HG02678 (cell line): Measurements from ENCODE around the gene GRM1.

Source experiments
- ATAC-seq: cut with Tn5 transposase; IDR thresholded peaks from one replicate; pipeline ENCODE4 v1.9.1; 2021; ENCODE audit warnings: mild to moderate bottlenecking, moderate library complexity; ENCODE audit not compliant: unreplicated experiment

Gene GRM1

GRCh38 chr6:146310628-146311027 is 281.8 kb downstream of the GRM1 start:
- no peak for ATAC-seq

GRCh38 chr6:146311079-146311478 is 282.2 kb downstream of the GRM1 start:
- no peak for ATAC-seq

DNA sequence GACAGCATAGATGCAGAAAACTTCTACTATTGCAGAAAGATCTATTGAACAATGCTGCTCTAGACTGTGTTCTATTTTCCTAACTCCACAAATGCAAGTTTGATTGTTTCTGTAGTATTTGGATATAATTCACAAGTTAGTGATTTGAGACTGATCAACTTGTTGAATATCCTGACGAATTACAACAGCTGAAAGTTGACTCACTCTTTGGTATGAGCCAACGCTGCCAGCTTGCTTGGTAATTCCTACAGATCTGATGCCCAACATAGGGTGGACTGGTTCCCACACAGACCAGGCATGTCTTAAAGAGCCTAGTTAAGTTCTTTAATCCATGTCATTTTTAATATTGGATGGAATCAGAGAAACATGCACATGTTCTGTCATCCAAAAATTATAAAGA is 283.7 kb downstream of the GRM1 start:
- ATAC-seq = no peak

DNA sequence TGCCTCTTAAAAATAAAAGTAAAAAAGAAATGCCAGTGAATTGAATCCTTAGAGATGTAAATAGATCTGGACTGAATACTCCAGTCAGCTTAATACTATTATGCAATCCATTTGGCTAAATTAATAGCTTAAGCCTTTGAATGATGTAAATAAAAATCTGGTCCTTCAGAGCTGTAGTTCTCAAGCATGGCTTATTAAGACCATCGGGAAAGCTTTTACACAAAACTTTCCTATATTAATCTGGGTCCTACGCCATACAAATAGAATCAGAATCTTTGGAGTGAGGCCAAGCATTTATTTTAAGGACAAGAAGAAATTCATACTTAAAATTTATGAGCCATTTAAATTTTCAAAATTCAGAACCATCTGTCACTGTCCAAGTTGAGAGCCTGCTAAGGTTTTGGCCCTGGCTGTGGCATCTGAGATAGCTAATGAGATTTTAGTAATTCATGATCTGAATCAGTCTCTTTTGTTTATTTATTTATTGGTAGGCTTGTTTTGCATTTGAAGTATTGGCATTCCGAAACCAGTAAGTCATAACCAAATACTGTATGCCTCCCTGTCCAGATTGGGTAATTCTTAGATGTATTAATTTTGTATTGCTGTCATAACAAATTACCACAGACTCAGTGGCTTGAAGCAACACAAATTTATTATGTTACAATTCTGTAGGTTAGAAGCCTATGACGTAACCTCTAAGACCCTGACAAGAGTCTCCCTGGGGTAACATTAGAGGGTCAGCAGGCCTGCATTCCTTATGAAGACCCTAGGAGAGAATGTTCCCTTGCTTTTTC is 286.7 kb downstream of the GRM1 start:
- no peak for ATAC-seq

- no peak for ATAC-seq
Measured at GRCh38 chr6:146316175-146316495, 287.3 kb downstream of the GRM1 start.

GRCh38 chr6:146331013-146331412 is 302.2 kb downstream of the GRM1 start:
- no peak for ATAC-seq

DNA sequence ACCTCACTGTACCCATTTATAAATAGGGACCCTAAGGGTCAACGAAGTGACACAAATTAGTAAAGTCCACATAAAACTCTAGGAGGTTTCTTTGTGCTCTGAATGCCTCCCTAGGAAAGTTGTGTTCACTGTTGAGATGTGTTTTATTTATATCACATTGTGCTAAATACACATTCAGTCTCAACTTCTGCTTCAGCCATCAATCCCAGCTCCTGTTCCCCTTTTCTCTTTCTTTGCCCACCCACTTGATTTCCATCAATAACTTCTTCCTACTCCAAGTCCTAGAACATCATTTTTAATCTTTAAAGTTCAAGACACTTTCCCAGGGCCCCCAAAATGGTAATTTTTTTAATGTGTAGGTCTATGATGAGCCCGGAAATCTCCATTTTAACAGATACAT is 306.5 kb downstream of the GRM1 start:
- no peak for ATAC-seq

DNA sequence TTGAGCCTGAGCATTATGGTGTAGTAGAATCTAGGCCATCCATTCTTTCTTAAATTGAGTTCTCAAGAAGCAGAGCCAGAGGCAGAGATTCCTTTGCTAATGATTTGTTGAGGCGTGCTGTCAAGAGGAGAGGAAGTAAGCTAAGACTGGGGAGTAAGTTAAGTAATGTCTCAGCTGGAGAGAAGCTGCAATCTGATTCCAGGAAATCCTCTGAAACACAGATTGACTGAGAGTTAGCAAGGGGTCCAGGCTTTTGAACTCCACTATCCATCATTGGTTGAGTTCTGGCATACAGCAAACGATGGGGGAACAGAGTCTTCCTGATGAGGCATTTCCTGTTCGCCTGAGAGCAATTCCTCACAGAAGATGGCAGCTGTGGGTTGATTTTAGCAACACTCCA is 307.3 kb downstream of the GRM1 start:
- ATAC-seq = no peak

- no peak for ATAC-seq
Measured at GRCh38 chr6:146337376-146337775, 308.5 kb downstream of the GRM1 start.

DNA sequence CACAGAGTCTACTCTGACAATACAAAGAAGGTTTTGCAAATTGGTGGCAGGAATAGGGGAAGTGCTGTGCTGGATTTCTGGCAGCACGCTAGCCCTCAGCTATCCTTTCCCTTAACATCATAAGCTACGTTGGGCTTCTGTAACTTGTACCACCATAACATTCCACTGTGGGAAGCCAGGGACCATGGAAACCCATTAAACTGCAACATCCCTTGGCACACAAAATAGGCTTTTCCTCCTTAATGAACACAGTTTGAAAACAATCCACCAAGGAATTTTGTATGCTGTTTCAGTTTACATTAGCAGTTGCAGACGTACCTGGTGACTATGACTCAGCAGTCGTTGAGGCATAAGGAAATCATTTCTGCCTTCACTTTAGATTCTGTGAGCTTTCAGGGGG is 310.9 kb downstream of the GRM1 start:
- no peak for ATAC-seq

GRCh38 chr6:146341493-146342230 is 312.8 kb downstream of the GRM1 start:
- ATAC-seq = no peak

DNA sequence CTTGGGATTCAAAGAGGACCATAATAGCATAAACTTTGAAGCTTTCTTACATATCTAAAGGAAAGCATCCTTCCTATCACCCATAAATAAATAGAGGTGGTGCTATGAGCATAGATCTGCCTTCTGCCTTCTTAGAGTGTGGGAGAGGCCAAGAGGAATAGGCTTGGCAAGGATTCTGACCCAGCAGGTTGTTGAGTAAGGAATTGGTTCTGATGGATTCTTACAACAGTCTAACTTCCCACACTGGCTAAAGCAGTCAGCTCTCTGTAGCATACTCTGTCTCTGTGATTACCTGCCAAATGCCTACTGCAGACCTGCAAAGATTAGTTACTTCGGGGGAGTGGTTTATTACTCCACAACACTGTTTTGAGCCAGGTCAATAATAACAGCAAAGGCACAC is 316.7 kb downstream of the GRM1 start:
- ATAC-seq = no peak

DNA sequence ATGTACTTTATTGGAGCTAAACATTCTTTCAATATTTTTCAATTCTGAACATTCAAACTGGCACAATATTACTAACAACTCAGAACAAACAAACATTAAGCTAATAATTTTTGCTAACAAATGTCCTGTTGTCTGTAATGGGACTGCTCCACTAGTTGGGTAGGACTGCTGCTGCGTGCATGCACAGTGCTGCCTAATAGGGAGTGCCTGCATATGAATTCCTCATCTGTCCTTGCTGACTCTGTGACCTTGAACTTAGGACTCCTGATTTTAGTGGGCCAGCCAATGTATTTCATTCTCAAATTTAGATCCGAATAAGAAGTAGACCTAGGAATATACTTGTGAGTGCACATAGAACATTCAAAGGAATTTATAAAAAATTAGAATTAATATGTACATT is 318.2 kb downstream of the GRM1 start:
- ATAC-seq = no peak

DNA sequence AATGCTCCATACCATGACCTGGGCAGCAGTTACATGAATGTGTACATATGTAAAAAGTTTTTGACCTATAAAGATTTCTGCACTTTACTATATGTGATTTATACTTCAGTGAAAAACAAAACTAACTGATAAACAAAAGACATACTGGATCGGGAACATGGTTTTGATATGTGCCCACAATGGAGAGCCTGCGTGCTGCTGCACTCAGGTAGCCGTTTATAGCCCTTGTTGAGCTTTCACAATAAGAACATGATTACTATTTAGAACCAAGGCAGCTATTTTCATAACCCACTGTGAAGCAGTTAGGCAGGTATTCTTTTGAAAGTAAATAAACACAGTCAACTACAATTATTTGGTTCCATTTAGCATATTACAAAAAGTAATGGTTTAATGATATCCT is 318.8 kb downstream of the GRM1 start:
- ATAC-seq = no peak

- no peak for ATAC-seq
Measured at GRCh38 chr6:146351018-146351417, 322.2 kb downstream of the GRM1 start.

DNA sequence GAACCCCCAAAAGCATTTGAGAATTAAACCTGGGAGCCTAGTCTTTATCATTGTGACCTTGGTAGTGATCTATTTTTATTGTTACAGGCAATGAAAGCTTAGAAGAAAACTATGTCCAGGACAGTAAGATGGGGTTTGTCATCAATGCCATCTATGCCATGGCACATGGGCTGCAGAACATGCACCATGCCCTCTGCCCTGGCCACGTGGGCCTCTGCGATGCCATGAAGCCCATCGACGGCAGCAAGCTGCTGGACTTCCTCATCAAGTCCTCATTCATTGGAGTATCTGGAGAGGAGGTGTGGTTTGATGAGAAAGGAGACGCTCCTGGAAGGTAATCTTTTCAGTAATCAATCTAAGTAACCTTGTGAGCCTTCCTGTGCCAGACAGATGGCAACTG is 323.3 kb downstream of the GRM1 start:
- ATAC-seq = no peak

GRCh38 chr6:146354451-146354850 is 325.6 kb downstream of the GRM1 start:
- ATAC-seq = no peak

- no peak for ATAC-seq
Measured at GRCh38 chr6:146355521-146356100, 326.7 kb downstream of the GRM1 start.

- no peak for ATAC-seq
Measured at GRCh38 chr6:146357578-146358430, 328.9 kb downstream of the GRM1 start.

DNA sequence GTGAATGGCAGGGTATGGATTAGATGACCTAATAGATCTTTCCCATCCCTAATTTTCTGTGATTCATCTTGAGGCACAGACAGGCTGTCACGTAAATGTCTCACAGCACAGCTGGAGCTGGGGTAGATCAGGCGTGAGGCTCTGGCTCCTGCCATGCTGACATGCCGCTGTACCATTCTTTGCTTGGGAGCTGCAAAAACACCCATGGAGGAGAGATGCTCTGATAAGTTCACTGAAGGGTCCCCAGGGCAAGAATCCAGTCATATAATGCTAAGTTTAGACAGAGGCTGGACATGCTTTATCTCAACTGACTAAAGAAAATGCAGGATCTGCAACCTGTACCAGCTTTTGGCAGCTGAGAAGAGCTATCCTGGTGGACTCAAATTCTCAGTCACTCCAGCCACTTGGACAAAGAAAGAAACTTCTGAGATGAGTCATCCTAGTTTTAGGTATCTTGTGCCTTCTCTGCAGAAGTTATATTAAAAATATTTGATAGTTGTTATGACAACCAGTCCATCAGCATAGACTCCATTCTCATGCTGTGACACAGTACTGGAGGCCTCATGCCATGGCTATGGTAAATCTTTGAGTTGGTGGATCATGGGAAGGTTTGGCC is 329.7 kb downstream of the GRM1 start:
- no peak for ATAC-seq

GRCh38 chr6:146359131-146359530 is 330.3 kb downstream of the GRM1 start:
- no peak for ATAC-seq
